CD4-positive, alpha-beta T cell treated with Interferon gamma for 1 hour (primary cell): ENCODE results near the gene SCTR.

Experiments
- DNase-seq: peaks from one replicate; pipeline ENCODE4 v3.0.0-alpha.2; 2020

SCTR gene

DNA sequence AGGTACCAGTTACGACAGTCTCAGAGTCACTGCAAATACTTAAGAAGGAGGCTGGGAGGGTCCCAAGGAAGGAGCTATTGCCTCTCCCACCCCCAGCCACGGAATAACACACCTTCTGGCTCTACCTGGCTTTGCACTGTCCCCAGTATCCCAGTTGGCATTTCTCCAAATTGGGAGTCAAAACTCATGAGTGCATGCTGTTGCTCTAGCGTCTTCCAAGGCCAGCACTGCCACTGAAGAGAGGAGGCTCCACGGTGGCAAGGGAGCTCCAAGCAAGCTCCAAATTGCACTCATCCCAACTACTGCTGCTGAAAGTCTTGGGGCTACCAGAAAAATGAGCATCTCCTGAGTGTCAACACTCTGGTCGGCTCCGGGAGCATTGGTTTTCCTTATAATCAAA lies 1.6 kb downstream of the SCTR start:
- DNase-seq = no peak

DNA sequence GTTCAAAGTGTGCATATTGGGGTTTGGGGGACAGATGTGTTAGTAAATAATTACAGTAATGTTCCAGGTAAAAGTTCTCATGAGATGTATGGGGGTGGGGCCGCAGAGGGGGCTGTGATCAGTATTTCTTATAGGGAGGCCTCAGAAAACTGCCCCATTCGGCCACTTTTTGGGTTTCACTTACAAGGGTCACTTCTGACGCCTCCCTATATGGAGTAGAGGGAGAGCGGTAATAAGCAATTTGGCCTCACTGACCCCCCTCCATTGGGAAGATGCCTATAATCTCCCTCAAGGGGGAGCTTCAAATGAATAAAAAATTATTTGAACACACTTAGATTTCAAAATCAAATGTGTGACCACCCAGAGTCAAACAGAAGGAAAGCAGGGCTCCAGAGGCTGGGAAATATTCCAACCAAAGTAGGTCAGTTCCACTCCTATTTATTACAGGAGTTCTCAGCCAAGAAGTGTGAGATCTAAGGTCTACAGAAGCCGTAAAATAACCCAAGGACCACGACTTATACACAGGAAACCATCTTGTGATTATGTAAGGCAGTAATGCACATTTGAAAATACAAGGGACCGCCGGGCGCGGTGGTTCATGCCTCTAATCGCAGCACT lies 2.7 kb downstream of the SCTR start:
- no peak for DNase-seq

DNA sequence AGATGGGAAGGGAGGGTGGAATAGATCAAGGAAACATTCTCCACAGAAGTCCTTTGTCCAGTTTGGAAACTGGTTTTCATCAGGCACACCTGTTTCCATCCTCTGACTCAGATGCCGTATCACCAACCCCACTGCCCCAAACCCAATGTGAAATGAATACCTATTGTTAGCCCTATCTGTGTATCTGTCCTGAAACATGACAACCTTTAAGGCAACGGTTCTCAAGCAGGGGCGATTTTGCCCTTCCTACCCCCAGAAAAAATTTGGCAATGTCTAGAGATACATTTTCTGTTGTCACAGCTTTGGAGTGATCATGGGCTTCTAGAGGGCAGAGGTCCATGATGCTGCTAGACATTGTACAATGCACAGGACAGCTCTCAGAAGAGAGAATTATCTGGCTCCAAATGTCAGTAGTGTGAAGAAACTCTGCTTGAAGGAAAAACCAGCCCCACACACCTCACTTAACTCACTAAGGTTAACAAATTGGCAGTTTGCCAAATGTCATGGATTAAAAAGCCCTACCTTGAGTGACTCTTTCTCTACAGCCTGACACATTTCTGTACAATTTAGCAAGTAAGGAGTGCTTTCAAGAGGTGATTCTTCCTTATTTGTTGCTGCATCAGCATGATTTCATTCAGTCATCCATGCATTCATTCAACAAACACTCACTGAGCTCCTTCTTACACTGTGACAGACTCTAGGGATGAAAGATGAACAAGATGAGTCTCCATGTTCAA lies 3.4 kb downstream of the SCTR start:
- DNase-seq = no peak

DNA sequence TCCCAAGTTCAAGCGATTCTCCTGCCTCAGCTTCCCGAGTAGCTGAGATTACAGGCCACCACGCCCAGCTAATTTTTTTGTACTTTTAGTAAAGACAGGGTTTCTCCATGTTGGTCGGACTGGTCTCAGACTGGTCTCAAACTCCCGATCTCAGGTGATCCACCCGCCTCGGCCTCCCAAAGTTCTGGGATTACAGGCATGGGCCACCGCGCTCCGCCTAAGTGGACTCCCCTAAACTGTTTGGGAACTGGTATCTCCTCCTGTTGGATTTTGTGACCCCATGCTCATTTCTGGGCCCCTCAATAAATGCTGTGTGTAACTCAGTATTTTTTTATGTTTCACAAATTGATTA lies 5.2 kb downstream of the SCTR start:
- no peak for DNase-seq

DNA sequence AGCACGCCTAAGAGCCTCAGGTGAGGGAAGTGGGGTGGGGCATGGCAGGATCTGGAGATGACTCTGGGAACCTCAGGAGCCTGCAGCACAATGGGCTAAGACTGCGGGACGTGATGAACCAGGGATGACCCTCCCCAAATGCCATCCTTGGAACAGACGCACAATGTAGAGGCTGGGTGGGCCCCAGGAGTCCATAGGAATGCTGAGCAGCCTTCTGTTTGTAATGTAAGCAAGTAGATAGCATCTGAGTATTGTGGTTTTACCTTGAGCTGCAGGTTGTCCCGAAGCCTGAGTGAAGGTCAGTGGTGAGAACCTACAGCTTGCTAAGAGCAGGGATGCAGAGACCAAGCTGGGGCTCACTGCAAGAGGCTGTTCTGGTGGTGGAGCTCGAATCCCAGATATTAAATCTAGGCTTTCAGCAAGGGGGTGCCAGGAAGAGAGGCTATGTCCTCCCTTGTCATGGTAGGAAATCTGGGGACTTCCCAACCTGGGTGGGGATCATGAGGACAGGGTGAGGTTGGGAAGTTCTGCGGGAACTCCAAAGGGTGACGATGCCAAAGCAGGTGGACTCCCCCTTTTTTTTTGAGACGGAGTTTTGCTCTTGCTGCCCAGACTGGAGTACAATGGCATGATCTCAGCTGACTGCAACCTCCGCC lies 5.8 kb downstream of the SCTR start:
- DNase-seq = no peak

DNA sequence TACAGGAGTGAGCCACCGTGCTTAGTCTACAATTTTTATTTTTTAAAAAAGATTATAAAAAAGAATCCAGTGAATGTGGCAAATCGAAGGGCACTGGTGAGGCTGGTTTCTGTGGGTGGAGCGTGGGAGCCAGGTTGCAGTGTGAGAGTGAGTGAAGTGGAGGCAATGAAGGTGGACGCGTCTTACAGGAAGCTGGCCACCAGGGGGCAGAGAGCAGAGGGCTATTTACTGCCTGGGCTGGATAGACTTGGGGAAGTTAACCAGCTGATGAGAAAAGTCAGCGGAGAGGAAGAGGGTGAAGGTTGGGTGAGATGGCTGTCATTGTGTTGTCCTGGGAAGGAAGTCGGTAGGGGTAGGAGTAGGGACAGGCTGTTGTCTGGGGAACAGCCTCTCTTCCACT lies 6.8 kb downstream of the SCTR start:
- peak; percentile 16 for DNase-seq

DNA sequence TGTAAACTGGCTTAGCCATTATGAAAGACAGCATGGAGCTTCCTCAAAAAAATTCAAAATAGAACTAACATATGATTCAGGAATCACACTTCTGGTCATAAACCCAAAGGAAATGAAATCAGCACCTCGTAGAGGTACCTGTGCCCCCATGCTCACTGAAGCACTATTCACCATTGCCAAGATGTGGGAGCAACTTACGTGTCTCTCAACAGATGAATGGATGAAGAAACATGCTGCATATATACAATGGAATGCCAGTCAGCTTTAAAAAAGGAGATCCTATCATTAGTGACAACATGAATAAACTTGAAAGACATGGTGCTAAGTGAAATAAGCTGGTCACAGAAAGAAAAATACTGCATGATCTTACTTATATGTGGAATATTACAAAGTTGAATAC lies 8.2 kb downstream of the SCTR start:
- DNase-seq = no peak

DNA sequence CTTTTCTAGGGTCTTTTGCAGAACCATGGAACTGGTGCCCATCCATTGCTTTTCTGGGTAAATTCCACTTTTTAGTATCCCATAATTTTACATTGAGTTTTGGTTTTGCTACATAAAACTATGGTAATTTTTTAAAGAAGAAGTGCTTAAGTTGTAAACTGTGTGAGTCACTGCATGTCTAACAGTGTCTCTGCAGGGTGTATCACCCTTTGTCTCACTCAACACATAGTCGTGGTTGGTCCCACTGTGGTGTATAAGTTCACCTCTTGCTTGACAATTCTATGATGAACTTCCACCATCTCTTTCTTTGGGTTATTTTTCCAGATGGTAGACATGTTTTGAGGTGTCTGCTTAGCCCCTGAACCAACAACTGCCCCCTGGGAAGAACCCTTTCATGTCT lies 10.5 kb downstream of the SCTR start:
- DNase-seq = no peak

DNA sequence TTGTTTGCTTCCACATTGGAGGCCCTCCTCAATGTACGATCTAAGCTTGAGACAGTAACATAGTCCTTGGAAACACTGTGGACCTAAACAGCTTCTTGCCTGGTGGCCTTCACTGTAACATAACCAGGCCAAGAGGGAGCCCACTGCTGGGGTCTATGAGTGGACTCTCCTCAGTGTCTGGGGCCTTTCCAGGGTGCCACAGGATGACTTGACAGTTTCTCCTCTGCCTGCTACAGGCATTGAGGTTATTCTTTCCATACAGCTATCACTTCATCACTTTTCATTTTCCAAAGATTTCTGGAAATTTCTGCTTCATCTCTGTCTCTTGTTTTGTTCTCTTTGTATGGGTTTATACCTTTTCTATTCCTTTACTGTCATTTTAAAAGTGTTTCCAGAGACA lies 11.3 kb downstream of the SCTR start:
- DNase-seq = no peak

DNA sequence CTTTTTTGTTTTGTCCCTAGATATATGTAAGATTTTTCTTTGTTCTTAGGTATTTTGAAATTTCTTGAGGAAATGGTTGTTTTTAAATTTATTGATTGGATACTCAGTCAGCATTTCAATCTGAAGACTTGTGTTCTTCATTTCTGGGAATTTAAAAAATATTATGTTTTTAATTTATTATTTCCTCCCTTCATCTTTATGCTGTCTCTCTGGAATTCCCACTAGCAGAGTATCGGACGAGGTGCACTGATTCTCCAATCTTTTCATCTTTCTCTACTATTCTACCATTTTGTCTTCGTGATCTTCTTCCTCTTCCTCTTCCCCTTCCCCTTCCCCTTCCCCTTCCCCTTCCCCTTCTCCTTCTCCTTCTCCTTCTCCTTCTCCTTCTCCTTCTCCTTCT lies 12.3 kb downstream of the SCTR start:
- DNase-seq = no peak

DNA sequence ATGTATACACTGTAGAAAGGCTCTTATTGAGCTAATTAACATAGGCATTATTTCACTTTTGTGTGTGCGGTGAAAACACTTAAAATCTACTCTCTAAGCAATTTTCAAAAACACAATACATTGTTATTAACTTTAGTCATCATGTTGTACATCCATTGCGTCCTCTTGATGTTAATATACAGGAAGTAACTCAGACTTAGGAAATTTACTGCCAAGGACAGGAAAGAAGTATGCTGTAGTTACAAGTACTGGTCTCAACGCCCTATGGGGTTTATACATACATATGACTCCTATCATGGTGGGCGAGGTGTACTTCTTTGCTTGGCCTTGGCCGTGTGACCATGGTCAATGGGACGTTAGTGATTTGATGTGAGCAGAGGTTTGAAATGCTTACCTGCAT lies 15.5 kb downstream of the SCTR start:
- no peak for DNase-seq

DNA sequence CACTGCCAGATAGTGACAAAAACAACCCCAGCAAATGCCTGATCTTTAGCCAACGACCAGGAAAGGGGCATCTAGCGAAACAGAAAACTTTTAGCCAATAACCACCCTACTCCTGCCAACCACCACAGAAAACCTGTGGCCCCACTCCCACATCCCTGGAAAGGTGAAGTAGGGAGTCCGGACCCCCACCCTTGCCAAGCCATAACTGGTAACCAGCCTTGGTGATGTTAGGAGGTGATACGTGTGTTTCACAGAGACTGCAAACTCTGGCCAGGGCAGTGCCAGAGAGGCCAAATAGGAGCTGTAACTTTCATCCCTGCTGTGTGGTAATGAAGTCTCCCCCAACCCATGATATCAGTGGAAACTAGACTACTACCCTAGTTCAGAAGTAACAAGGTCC lies 27.6 kb downstream of the SCTR start:
- no peak for DNase-seq

DNA sequence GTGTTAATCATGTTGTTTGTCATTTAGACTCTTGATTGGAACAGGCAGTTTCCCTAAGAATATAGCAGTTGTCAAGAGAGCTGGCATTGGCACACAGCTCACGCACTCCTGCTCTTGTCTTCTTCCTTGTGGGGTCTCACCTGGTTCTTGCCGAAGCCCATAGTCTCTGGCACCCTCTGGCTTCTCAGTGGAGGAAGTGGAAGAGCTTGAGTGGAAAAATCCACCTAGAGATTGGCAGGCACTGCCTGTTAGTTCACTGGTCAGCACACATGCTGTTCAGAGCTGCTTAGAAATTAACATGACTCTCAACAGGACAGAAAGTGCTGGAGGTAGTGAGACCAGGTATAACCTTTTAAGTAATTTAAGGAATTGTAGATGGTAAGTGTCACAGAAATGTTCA lies 28.3 kb downstream of the SCTR start:
- DNase-seq = no peak

DNA sequence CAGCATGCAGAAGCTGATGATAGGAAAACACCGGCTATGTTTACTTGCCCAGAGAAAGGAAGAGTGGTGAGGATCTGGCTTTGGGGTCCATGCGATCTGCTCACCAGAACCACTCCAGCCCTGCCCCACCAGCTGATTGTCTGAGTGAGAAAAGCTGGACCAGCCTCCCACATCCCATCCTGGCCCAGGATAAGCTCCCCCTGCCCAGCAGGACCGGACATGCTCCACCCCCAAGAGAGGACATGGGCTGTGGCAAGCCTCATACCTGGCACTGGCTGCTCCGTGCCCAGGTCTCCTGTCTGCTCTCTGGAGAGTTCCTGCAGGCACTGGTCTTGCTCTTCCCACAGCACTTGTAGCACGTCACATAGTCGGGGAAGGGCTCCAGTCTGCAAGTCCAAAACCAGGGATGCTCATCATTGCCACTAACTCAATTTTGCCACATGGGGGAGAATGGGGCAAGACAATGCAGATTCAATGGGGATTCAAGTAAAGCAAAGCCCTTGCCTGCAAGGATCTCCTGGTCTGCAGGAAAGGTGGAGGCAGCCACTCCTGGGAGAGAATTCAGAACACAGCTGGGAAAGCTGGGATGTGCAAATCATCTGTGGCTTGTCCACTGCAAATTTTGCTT lies 30.0 kb downstream of the SCTR start:
- no peak for DNase-seq

DNA sequence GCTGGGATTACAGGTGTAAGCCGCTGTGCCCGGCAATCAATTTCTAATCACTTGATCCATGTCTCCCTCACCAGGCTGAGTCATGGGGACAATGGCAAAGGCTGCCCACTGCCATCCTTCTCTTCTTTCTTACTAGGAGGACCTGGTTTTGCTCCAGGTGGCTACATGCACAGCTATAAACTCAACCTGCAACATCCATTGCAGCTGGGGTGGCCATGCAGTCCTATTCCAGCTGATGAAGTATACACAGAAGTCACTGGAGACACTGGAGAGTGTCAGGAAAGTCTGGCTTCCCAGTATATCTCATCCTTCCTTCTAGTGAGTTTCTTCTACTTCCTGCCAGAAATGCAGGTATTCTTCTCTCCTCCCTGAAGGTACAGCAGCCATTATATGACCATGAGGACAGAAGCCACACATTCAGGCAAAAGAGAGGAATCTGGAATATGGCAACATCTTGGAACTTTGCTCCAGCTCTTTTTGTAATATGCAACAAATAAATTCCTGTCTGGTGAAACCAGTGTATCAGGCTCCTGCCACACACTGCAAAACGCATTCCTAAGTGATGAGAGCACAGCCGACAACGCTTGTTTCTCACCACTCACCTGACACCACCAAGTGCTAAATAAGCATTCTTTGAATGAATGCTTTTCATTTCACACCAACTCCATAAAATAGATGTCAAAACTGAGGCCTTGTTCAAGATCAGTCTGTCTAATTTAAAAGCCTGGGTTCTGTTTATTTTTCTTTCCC lies 32.3 kb downstream of the SCTR start:
- DNase-seq = no peak

DNA sequence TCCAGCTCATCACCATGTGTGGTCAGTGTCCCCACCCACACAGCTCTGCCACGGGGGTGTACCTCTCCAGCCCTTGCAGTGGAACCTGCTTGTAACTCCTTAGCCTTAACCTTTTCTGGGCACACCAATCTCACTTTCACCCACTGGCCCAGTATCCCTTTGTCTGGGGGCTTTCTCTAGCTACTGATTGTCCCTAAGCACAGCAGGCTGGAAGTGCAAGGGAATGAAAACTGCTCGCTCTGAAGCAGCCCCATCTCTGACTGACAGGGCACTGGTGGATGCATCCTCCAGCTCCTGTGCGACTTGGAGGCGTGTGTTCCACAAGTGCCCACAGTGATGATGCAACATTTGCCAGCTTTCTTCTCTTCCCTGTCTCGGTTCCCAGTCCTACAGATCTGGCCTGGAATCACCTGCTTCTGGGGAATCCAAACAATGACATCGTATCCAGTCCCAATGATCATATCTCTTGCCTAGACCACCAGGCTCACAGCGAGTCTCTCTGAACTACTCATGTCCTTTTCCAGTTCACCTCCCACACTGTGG lies 33.6 kb downstream of the SCTR start:
- no peak for DNase-seq

DNA sequence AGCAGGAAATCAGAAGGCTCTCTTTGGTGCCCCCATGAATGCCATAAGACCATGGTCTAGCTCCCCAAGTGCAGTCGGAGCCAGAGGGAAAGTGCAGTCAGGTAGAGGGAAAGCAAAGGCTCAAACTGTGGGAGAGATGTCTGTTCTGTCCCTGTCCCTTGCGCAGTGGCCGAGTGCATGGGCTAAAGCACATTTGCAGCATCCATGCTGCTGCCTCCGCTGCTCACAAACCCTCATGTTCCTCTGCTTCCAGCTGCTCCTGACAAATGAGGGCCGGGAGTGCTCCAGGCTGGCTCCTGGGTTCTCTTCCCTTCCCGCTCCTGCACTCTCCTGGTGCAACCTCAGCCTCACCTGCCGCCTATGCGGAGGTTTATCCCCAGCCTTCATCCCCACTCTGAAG lies 34.2 kb downstream of the SCTR start:
- no peak for DNase-seq

DNA sequence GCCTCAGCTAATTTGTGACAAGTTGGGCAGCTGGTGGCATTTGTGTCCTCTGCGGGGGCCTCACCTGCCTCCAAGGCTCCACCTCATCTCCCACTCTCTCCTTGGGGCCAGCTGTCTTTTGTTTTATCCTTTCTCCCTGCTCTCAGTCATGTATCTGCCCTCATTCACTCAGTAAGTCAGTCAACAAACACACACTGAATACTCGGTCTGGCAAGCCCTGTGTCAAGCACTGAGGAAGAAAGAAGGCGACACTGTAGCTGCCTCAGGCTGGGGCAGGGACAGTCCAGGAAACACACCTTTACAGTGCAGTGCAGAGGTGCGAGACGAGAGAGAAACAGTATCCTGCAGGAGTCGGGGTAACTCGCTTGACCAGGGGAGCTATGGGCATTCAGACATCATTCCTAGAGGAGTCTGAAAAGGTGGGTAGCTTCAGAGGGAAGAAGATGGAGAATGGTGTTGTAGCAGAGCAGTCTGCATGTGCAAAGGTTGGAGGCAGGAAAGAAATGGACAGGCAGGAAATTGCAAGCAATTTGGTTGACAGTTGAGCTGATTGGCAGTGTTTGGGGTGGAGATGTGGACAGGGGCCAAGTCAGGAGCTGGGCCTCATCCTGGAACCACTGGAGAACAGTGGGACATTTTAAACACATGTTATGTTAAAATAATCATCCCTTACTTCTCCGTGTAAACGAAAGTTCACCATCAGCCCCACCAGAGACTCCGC lies 34.9 kb downstream of the SCTR start:
- DNase-seq = no peak

DNA sequence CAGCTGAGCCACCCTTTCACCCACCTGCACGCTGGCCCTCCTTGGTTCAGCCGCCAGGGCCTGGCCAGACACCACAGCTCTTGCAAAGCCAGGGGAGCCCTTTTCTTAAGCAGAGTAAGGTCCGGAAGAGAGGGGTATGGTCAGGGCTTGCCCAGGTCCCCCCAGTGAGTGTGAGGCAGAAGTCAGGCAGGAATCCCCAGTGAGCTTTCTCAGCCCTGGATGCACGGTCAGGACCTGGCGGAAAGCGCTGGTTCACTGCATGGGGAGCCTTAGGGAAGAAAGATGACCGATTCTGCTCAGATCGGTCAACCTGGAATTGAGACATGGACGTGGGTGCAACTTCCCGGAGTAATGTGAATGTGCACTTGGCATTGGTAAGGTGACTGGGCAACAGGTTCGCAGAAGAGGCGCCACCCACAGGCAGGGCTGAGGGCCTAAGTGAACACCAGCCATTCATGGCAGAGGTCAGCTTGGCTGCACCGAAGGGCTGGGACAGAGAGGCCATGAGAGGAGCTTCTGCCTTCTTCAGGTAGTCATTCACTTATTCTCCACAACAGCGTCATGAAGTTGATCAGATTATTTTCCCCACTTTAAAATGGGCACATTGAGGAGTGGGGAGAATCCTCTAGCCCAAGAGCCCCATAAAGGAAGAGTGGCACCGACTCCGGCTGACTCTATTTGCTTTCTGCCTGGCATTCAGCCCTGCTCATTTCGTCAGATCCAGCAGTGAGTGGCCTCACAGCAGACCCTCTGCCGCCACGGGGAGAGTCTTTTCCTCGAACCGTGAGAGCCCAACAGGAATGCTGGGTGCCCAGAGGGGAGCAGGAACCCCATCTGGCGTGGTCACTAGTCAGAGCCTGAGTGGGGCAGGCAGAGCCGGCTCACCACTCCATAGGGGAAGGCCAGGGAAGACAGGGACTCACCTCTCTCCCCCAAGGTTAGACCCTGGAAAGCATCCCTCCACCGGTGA lies 35.8 kb downstream of the SCTR start:
- DNase-seq = no peak

DNA sequence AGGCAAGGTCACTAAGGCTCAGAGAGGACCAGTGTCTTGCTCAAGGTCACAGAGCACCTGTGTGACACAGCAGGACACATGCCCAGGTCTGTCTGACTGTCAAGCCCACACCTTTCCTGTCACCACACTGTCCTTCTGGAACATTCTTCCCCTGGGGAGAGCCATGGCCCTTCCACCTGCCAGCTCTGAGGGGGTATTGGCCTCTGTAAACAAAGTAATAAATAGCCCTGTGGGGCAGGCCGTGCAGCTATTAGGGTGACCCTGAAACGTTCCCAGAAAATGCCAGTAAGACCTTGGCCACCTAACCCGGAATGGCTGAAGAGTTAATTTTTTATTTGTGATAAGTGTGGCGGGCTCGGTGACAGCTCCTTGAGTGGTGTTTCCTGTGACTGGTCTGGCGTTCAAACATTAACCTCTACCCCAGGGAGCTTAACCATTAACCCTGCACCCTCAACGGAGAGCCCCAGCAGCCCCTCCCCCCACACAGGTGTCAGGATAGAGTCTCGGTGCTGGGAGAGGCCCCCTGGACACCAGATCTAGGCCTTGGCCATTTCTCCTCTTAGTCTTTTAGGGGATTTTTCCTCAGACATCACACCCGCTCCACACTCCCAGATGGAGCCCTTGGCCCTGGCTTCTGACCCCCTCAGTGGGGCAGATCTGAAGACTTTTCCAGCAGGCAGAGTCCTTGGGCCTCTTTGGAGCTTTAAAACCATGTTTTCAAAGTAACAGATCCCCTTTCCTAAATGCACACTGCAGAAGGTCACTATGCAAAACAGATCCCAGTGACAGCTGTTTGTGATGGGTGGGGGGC lies 36.6 kb downstream of the SCTR start:
- no peak for DNase-seq
